Effector memory CD4-positive, alpha-beta T cell (primary cell): ENCODE measurements around the gene GRIP1.

Experiments used
- DNase-seq, 3 donors: peaks; one replicate each; pipeline ENCODE4 v3.0.0-alpha.2; 2020
- H3K27ac ChIP-seq: 2 replicates; pipeline ENCODE4 v1.7.0; 2013; ENCODE audit warnings: mild to moderate bottlenecking, low read length, moderate library complexity; ENCODE audit not compliant: insufficient read depth, poor library complexity, severe bottlenecking
- H3K27me3 ChIP-seq: replicated peaks from 2 replicates; pipeline ENCODE4 v1.7.0; 2013; ENCODE audit warnings: mild to moderate bottlenecking, low read length; ENCODE audit not compliant: insufficient read depth, control insufficient read depth, poor library complexity, severe bottlenecking
- H3K36me3 ChIP-seq: 2 replicates; pipeline ENCODE4 v1.7.0; 2013; ENCODE audit warnings: mild to moderate bottlenecking, low read length, moderate library complexity; ENCODE audit not compliant: control insufficient read depth, insufficient read depth
- H3K4me1 ChIP-seq: 2 replicates; pipeline ENCODE4 v1.7.0; 2013; ENCODE audit warnings: low read length, mild to moderate bottlenecking; ENCODE audit not compliant: control insufficient read depth, insufficient read depth, poor library complexity, severe bottlenecking
- H3K4me3 ChIP-seq: 2 replicates; pipeline ENCODE4 v1.7.0; 2013; ENCODE audit warnings: low read length, low read depth, mild to moderate bottlenecking; ENCODE audit not compliant: insufficient read depth, poor library complexity, severe bottlenecking
- H3K9me3 ChIP-seq: 2 replicates; pipeline ENCODE4 v1.7.0; 2013; ENCODE audit warnings: mild to moderate bottlenecking, low read length, moderate library complexity; ENCODE audit not compliant: control insufficient read depth

Gene GRIP1

GRCh38 chr12:66605293-66605692, 73.6 kb downstream of the GRIP1 start:
- H3K9me3 ChIP-seq, result no peaks in the 10 kb centered on the region
- no peaks in the 10 kb centered on the region for H3K4me1 ChIP-seq
- no peaks in the 10 kb centered on the region for H3K36me3 ChIP-seq
- H3K27me3 ChIP-seq, result no peaks in the 10 kb centered on the region
- no peak overlapping the region for H3K27ac ChIP-seq
- DNase-seq, result no peak
- no peak overlapping the region for H3K4me3 ChIP-seq

- Histone ChIP-seq H3K36me3 (no peaks in the 10 kb centered on the region), H3K9me3 (no peaks in the 10 kb centered on the region), H3K27ac (no peak overlapping the region), H3K4me3 (no peak overlapping the region), H3K4me1 (no peaks in the 10 kb centered on the region), H3K27me3 (no peaks in the 10 kb centered on the region)
- DNase-seq, result no peak
These were observed 74.8 kb downstream of the GRIP1 start for GRCh38 chr12:66603981-66604479.

GRCh38 chr12:66603461-66603860, 75.4 kb downstream of the GRIP1 start:
- Histone ChIP-seq H3K9me3 (no peaks in the 10 kb centered on the region), H3K4me1 (no peaks in the 10 kb centered on the region), H3K36me3 (no peaks in the 10 kb centered on the region), H3K27me3 (no peaks in the 10 kb centered on the region), H3K4me3 (no peak overlapping the region), H3K27ac (no peak overlapping the region)
- no peak for DNase-seq

- H3K27me3 ChIP-seq, result no peaks in the 10 kb centered on the region
- no peaks in the 10 kb centered on the region for H3K9me3 ChIP-seq
- H3K36me3 ChIP-seq, result no peaks in the 10 kb centered on the region
- no peak overlapping the region for H3K4me3 ChIP-seq
- H3K27ac ChIP-seq, result no peak overlapping the region
- H3K4me1 ChIP-seq, result no peaks in the 10 kb centered on the region
- DNase-seq, result no peak
These were observed 76.3 kb downstream of the GRIP1 start for GRCh38 chr12:66602483-66603143.

- Histone ChIP-seq H3K36me3 (no peaks in the 10 kb centered on the region), H3K9me3 (no peaks in the 10 kb centered on the region), H3K4me1 (no peaks in the 10 kb centered on the region), H3K27ac (no peak overlapping the region), H3K4me3 (no peak overlapping the region), H3K27me3 (no peaks in the 10 kb centered on the region)
- no peak for DNase-seq
These were observed 78.0 kb downstream of the GRIP1 start for GRCh38 chr12:66600903-66601302.

GRCh38 chr12:66599816-66600215, 79.1 kb downstream of the GRIP1 start:
- no peaks in the 10 kb centered on the region for H3K9me3 ChIP-seq
- H3K4me1 ChIP-seq, result no peaks in the 10 kb centered on the region
- H3K4me3 ChIP-seq, result no peak overlapping the region
- no peaks in the 10 kb centered on the region for H3K27me3 ChIP-seq
- no peak overlapping the region for H3K27ac ChIP-seq
- H3K36me3 ChIP-seq, result no peaks in the 10 kb centered on the region
- no peak for DNase-seq

GRCh38 chr12:66598608-66599007, 80.3 kb downstream of the GRIP1 start:
- Histone ChIP-seq H3K9me3 (no peaks in the 10 kb centered on the region), H3K27me3 (no peaks in the 10 kb centered on the region), H3K36me3 (no peaks in the 10 kb centered on the region), H3K27ac (no peak overlapping the region), H3K4me3 (no peak overlapping the region), H3K4me1 (no peaks in the 10 kb centered on the region)
- DNase-seq, result no peak

GRCh38 chr12:66598079-66598478, 80.8 kb downstream of the GRIP1 start:
- Histone ChIP-seq H3K27me3 (no peaks in the 10 kb centered on the region), H3K27ac (no peak overlapping the region), H3K9me3 (no peaks in the 10 kb centered on the region), H3K4me3 (no peak overlapping the region), H3K36me3 (no peaks in the 10 kb centered on the region), H3K4me1 (no peaks in the 10 kb centered on the region)
- DNase-seq, result no peak

GRCh38 chr12:66596199-66596598, 82.7 kb downstream of the GRIP1 start:
- no peak for DNase-seq

GRCh38 chr12:66594688-66595087, 84.2 kb downstream of the GRIP1 start:
- Histone ChIP-seq H3K27me3 (no peaks in the 10 kb centered on the region), H3K4me3 (no peak overlapping the region), H3K4me1 (no peaks in the 10 kb centered on the region), H3K36me3 (no peaks in the 10 kb centered on the region), H3K9me3 (no peaks in the 10 kb centered on the region), H3K27ac (no peak overlapping the region)
- no peak for DNase-seq

More at GRCh38 chr12:66596199-66596598, 82.7 kb downstream of the GRIP1 start:
- no peaks in the 10 kb centered on the region for H3K36me3 ChIP-seq
- no peak overlapping the region for H3K27ac ChIP-seq
- H3K27me3 ChIP-seq, result no peaks in the 10 kb centered on the region
- H3K4me3 ChIP-seq, result no peak overlapping the region
- H3K4me1 ChIP-seq, result no peaks in the 10 kb centered on the region
- no peaks in the 10 kb centered on the region for H3K9me3 ChIP-seq
